ENCODE data around the gene PCNX2. TPM values are rescaled to one million over a fixed set of nuclear protein-coding genes. Genes with fewer than 3 reads are reported as not detected.

PCNX2 gene, protein sequence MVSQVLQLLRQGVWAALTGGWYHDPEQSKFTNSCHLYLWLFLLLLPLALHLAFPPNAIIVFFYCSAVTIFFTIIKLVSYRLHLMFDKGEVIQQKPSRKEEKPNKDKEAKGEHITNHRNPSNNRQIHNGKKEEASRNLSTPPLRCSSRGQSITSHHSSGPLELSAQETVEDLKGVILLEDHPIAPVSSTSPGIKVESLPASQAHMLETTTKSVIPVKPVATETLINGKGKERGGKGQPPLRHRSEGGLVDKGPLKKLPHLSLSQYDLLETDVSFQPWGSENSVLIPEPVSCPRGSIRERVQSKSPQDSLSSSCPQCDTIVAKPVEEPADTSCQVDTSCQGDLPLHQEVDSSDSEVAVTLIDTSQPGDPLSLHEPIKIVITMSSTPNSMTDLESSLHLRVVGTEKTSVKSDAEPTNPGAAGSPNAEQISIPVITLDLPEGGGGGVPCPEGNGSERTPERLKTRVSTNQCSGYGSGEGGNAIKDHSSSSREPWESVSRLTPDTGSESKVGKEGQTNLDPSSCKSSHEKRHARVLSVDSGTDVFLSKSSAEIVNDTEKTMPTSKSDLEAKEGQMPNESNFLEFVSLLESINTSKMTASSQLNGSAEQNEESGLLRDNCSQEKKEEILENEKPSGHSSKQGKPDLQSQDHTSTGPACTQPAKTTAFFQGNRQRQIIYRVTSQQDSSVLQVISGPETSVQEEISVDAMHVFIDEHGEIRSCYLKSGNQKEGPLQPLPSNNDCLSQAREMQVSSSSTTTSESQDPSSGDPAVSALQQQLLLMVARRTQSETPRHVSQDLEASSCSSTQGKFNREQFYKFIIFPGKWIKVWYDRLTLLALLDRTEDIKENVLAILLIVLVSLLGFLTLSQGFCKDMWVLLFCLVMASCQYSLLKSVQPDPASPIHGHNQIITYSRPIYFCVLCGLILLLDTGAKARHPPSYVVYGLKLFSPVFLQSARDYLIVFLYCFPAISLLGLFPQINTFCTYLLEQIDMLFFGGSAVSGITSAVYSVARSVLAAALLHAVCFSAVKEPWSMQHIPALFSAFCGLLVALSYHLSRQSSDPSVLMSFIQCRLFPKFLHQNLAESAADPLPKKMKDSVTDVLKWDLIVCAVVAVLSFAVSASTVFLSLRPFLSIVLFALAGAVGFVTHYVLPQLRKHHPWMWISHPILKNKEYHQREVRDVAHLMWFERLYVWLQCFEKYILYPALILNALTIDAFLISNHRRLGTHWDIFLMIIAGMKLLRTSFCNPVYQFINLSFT (N-terminal part only)
- total RNA-seq: 10 to 100 TPM; 21.8 to 23.2 TPM

DNA sequence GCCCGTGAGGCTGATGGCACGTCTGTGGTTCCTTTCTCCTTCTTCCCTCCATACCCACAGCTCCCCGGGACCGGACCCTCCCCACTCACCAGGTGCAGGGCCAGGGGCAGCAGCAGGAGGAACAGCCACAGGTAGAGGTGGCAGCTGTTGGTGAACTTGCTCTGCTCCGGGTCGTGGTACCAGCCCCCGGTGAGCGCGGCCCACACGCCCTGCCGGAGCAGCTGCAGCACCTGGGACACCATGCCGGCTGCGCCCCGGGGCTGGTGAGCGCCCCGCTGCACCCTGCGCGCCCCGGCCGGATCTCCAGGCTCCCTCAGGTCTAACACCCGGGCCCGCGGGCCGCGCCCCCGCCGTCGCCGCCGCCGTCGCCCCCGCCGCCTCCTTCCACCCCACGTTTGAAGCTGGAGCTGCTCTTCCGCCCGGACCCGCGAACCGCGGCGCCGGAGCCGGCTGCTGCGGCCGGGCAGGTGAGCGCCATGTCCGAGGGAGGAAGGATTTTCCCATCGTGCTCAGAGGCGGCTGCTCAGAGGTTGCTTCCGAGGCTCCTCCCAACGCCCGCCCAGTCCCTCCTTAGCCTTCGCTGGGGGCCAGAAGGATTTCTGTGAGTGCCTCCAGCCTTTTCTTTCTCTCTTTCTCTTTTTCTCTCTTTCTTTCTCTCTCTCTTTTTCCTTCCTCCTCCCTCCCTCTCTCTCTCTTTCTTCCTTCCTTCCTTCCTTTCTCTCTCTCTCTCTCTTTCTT is at the start of gene PCNX2:
Gene PCNX2 (minus strand): TSS at position 489 of the 738 bp plus-strand sequence. CDS start 247 bp downstream, at position 242.
- peak within 1 kb of the TSS; percentile 91 for H3K27ac Mint-ChIP-seq
- no peaks in the 10 kb centered on the region for H3K9me3 Mint-ChIP-seq
- DNase-seq: peak; percentile 64
- peak within 1 kb of the TSS; percentile 95 for H3K4me3 Mint-ChIP-seq
- ChIA-PET CTCF (interaction anchor here (2.2 kb wide), 1 partner anchor 9 kb away, joined by 5 read pairs; no protein-coding TSS in a partner anchor), POLR2A (interaction anchor here (0.8 to 1.7 kb wide), 7 partner anchors 10 to 66 kb away, joined by 3 to 5 read pairs (median 4); partner anchors contain the start of gene MAP3K21)
- peaks cover 2% of the 10 kb centered on the region for H3K27me3 Mint-ChIP-seq
- peaks cover 35% of the 10 kb centered on the region for H3K4me1 Mint-ChIP-seq
- peaks cover 12% of the 10 kb centered on the region for H3K36me3 Mint-ChIP-seq (ENCODE audit: low read depth)

DNA sequence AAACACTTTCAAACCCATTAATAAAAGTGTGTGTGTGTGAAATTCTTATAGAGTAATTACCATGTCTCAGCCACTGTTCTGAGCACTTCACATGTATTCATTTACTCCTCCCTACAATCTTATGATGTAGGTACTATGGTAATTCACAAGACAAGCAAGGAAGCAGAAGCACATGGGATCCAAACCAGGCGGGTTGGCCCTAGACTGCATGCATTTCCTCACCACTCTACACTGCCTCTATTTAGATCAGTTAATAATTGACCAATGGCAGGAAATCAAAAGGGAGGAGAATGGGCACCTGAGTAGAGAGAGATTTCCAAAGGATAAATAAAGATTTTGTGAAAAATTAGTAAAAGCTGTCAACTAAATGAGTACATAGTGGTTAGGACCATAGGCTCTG is 47.7 kb upstream of the PCNX2 start:
- POLR2A ChIA-PET: interaction anchor here (1.6 kb wide), 1 partner anchor 11 kb away, joined by 5 read pairs; no protein-coding TSS in a partner anchor
- Mint-ChIP-seq H3K4me1 (peaks cover 25% of the 10 kb centered on the region), H3K9me3 (peaks cover 6% of the 10 kb centered on the region), H3K27me3 (peaks cover 22% of the 10 kb centered on the region), H3K4me3 (no peak overlapping the region), H3K36me3 (ENCODE audit: low read depth) (peaks cover 2% of the 10 kb centered on the region), H3K27ac (no peak overlapping the region)
- CTCF ChIA-PET: no interaction called here
- no peak for DNase-seq

DNA sequence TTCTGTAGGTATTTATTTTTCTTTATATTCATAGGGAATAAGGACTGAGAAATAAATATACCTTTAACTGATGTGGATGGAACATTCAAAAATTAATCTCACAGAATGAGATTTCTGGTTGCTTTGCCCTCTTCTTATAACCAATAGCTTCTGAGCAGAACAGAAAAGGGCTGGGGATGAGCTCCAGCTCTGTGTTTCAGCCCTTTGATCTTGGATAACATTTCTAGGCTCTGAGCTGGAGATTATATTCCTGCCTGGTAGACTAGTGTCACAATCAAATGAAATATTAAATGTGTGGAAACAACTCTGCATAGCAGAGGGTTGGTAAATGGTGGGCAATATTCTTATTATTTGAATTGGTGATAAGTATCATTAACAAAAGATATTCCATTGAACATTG is 46.6 kb upstream of the PCNX2 start:
- no peaks in the 10 kb centered on the region for H3K36me3 Mint-ChIP-seq (ENCODE audit: low read depth)
- H3K4me3 Mint-ChIP-seq: no peak overlapping the region
- peaks cover 25% of the 10 kb centered on the region for H3K4me1 Mint-ChIP-seq
- peaks cover 6% of the 10 kb centered on the region for H3K9me3 Mint-ChIP-seq
- CTCF ChIA-PET: interaction anchor here (0.9 kb wide), 1 partner anchor 9 kb away, joined by 5 read pairs; no protein-coding TSS in a partner anchor
- DNase-seq: no peak
- POLR2A ChIA-PET: interaction anchor here (1.6 kb wide), 1 partner anchor 9 kb away, joined by 5 read pairs; no protein-coding TSS in a partner anchor
- H3K27ac Mint-ChIP-seq: no peak overlapping the region
- H3K27me3 Mint-ChIP-seq: peaks cover 28% of the 10 kb centered on the region

DNA sequence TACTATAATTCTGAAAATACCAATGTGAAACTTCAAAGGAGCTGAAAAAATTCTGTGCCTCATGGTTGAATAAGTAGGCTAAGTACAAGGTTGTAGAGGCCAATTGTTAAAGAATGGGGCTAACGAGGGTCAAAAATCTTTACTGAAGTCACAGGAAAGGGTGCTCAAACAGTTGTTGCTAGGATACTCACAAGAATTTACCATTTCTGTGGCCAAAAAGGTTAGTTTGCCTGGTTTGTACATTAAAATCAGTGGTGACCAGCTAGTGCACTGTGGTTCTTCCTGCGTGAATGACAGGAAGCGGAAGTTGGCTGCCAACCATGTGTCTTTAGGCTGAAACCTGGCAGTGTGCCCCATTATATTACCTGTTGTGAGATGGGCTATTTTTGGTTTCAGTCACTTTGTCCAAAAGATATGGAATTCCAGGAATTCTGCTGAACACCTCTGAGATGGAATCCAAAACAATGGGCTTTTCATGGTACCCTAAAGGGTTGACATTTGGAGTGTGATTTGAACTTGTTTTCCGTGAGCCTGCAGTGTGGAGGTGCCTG is 45.5 kb upstream of the PCNX2 start:
- H3K27ac Mint-ChIP-seq: no peak overlapping the region
- no peak for DNase-seq
- CTCF ChIA-PET: no interaction called here
- peaks cover 6% of the 10 kb centered on the region for H3K9me3 Mint-ChIP-seq
- peaks cover 20% of the 10 kb centered on the region for H3K4me1 Mint-ChIP-seq
- no peak overlapping the region for H3K4me3 Mint-ChIP-seq
- POLR2A ChIA-PET: no interaction called here
- H3K36me3 Mint-ChIP-seq (ENCODE audit: low read depth): no peaks in the 10 kb centered on the region
- H3K27me3 Mint-ChIP-seq: peaks cover 30% of the 10 kb centered on the region

DNA sequence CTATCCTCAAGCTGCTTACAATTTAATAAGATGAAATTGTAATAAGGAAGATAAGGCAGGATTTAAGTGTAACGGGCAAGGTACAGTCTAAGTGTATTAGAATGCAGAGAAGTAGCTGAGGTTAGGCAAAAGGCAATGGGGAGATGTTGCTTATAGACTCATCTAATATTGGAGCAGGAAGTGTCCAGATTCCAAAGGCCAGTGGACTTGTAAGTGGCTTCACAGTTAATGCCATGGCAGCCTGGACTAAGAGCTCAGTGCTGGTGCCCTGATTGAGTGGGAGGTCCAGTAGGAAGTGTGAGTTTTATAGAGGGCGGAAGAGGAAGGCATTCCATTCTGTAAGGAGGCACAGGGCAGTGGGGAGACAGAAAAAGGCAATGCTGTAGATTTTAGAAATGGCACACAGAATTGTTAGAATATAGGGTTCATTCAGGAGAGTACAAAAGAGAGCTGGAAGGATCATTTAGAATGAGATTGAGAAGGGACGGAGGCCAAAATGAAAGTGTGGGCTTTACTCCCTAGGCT is 44.6 kb upstream of the PCNX2 start:
- no peak overlapping the region for H3K27ac Mint-ChIP-seq
- H3K36me3 Mint-ChIP-seq (ENCODE audit: low read depth): no peaks in the 10 kb centered on the region
- H3K9me3 Mint-ChIP-seq: peaks cover 6% of the 10 kb centered on the region
- peaks cover 14% of the 10 kb centered on the region for H3K4me1 Mint-ChIP-seq
- H3K4me3 Mint-ChIP-seq: no peak overlapping the region
- CTCF ChIA-PET: no interaction called here
- DNase-seq: no peak
- peaks cover 30% of the 10 kb centered on the region for H3K27me3 Mint-ChIP-seq
- POLR2A ChIA-PET: no interaction called here

DNA sequence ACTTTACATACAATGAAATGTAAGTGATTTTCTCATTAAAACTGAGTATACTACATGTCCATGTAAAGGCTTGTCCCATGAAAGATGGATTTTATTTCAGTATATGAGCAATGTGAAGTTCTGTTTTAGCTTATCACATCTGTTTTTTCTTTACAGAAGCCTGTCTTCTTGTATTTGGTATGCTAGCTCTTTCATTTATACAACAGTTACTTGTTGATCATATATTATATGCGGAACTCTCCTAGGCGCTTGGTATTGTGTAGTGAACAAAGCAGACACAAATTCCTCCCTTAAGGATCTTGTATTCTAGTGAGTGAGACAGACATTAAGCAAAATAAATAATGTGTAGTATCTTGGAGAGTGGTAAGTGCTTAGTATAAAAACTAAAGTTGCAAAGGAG is 42.6 kb upstream of the PCNX2 start:
- Mint-ChIP-seq H3K4me1 (peaks cover 7% of the 10 kb centered on the region), H3K36me3 (ENCODE audit: low read depth) (no peaks in the 10 kb centered on the region), H3K4me3 (no peak overlapping the region), H3K27ac (no peak overlapping the region), H3K9me3 (no peaks in the 10 kb centered on the region), H3K27me3 (peaks cover 34% of the 10 kb centered on the region)
- DNase-seq: no peak
- ChIA-PET CTCF (no interaction called here), POLR2A (no interaction called here)

DNA sequence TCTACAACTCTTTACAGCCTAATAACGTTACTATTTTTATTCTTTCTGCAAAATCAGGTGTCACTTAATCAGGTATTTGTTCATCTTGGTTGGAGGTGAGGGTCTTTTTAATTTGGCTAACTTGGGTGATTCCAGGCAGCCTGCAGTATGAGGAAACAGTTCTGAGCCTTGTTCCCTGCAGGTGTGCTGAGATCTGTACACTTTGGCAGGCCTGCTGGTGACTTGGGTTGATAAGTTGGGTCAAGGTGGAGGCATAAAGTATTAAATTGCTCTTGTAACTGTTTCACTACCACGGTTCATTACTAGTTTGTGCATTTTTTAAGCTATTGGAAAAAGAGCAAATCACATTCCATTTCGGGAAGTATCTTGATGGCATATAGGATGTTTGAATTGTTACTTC is 42.0 kb upstream of the PCNX2 start:
- H3K4me3 Mint-ChIP-seq: no peak overlapping the region
- DNase-seq: no peak
- peaks cover 7% of the 10 kb centered on the region for H3K4me1 Mint-ChIP-seq
- no peak overlapping the region for H3K27ac Mint-ChIP-seq
- POLR2A ChIA-PET: no interaction called here
- H3K9me3 Mint-ChIP-seq: no peaks in the 10 kb centered on the region
- H3K36me3 Mint-ChIP-seq (ENCODE audit: low read depth): no peaks in the 10 kb centered on the region
- CTCF ChIA-PET: no interaction called here
- H3K27me3 Mint-ChIP-seq: peaks cover 34% of the 10 kb centered on the region

DNA sequence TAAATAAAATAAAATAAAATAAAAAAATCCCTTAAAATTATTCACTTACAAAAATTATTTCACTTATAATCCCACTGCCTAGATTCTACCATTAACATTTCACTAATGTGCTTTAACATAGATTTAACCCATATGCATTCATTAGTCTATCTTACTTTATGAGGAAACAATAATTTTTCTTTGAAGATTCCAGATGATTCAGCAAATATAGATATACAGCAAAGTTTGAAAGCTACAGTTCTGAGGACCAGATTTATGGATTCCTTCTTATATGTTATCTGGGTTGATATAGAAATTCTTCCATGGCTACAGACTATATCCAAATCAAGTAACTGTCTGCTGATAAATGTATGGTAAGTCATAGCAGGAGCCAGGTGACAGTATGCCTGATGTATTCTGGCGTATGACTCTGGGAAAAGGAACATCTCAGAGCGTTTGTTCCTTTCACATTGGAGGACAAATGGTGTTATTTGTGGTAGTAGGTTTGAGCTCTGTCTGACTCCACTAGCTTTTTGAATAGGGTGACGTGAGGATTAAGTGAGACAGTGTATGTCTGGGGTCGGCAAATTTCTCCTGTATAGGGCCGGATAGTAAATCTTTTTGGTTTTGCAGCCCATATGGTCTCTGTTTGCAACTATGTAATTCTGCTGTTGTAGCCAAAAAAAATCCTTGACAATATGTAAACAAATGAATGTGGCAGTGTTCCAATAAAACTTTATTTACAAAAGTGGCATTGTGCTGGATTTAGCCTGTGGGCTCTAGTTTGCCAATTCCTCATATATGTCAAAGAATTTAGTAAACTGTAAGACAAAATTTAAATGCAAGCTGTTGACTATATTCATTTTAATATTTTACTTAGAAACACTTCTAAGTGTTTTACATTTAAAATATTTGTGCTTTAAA is 41.3 kb upstream of the PCNX2 start:
- ChIA-PET POLR2A (no interaction called here), CTCF (no interaction called here)
- Mint-ChIP-seq H3K4me1 (peaks cover 7% of the 10 kb centered on the region), H3K36me3 (ENCODE audit: low read depth) (no peaks in the 10 kb centered on the region), H3K27me3 (peaks cover 30% of the 10 kb centered on the region), H3K27ac (no peak overlapping the region), H3K9me3 (no peaks in the 10 kb centered on the region), H3K4me3 (no peak overlapping the region)
- DNase-seq: no peak

DNA sequence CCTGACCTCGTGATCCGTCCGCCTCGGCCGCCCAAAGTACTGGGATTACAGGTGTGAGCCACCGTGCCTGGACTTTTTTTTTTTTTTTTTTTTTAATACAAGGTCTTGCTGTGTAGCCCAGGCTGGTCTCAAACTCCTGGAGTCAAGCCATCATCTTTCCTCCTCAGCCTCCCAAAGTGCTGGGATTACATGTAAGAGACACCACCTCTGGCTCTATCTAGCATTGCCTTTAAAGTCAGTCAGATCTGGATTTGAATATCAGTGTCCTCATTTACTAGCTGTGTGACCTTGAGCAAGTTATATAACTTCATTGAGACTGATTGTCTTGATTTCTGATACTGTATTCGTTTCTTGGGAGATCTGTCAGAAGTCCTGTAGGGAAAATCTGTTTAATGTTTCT is 38.6 kb upstream of the PCNX2 start:
- Mint-ChIP-seq H3K27me3 (peaks cover 18% of the 10 kb centered on the region), H3K4me1 (peaks cover 7% of the 10 kb centered on the region)
- POLR2A ChIA-PET: no interaction called here

DNA sequence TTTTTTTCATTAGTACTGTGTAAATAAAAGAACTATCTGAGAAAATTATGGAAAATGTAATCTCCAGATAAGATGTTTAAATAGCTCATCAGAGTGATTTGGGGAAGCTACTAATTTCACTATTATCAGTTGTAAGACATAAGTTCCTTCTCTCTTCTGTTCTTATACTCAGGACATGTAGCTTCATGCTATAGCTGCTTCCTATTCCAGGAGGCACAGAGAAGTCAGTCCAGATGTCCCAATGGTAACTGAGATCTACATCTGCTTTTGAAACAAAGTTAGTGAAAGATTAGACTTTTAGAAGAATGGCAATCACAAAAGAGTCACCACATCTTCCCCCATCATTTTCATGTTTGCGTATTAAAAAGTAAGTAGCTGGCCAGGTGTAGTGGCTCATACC is 37.6 kb upstream of the PCNX2 start:
- Mint-ChIP-seq H3K9me3 (no peaks in the 10 kb centered on the region), H3K4me3 (no peak overlapping the region), H3K36me3 (ENCODE audit: low read depth) (no peaks in the 10 kb centered on the region), H3K4me1 (peaks cover 10% of the 10 kb centered on the region), H3K27ac (no peak overlapping the region), H3K27me3 (peaks cover 10% of the 10 kb centered on the region)
- ChIA-PET CTCF (interaction anchor here (0.6 to 1.5 kb wide), 5 partner anchors 9 to 1281 kb away, joined by 3 to 5 read pairs (median 4); no protein-coding TSS in a partner anchor), POLR2A (interaction anchor here (1.1 kb wide), 1 partner anchor 10 kb away, joined by 5 read pairs; no protein-coding TSS in a partner anchor)
- DNase-seq: no peak

More for the DNA sequence above, 38.6 kb upstream of the PCNX2 start:
- no peak overlapping the region for H3K27ac Mint-ChIP-seq
- no peaks in the 10 kb centered on the region for H3K36me3 Mint-ChIP-seq (ENCODE audit: low read depth)
- CTCF ChIA-PET: interaction anchor here (1.5 kb wide), 1 partner anchor 29 kb away, joined by 5 read pairs; no protein-coding TSS in a partner anchor
- H3K4me3 Mint-ChIP-seq: no peak overlapping the region
- no peak for DNase-seq
- no peaks in the 10 kb centered on the region for H3K9me3 Mint-ChIP-seq
